22Rv1 (cell line): ENCODE data around the gene ITGB1BP1.

ENCODE experiments used
- H3K27ac ChIP-seq: fragments of 450-650 bp; 2 replicates; pipeline ENCODE4 v1.5.1; 2017
- CTCF ChIP-seq: fragments of 450-650 bp; IDR thresholded peaks from 2 replicates; pipeline ENCODE4 v1.5.1; 2017; ENCODE audit warnings: mild to moderate bottlenecking
- ZFX ChIP-seq: fragments of 450-650 bp; IDR thresholded peaks from 2 replicates; pipeline ENCODE4 v1.6.1; 2017; ENCODE audit warnings: antibody characterized with exemption, borderline replicate concordance

Gene ITGB1BP1

GRCh38 chr2:9360701-9361100 lies 62.6 kb downstream of the ITGB1BP1 start:
- no peak overlapping the region for H3K27ac ChIP-seq
- no peak for TF ChIP-seq CTCF
- TF ChIP-seq ZFX = no peak

- TF ChIP-seq CTCF (no peak), ZFX (no peak)
These were observed 63.2 kb downstream of the ITGB1BP1 start for GRCh38 chr2:9360110-9360509.

GRCh38 chr2:9359463-9359862 lies 63.9 kb downstream of the ITGB1BP1 start:
- TF ChIP-seq CTCF (no peak), ZFX (no peak)
- no peak overlapping the region for H3K27ac ChIP-seq

More at GRCh38 chr2:9360110-9360509, 63.2 kb downstream of the ITGB1BP1 start:
- H3K27ac ChIP-seq = no peak overlapping the region

- no peak overlapping the region for H3K27ac ChIP-seq
- no peak for TF ChIP-seq CTCF
- TF ChIP-seq ZFX = no peak
These were observed 64.5 kb downstream of the ITGB1BP1 start for GRCh38 chr2:9358846-9359245.

GRCh38 chr2:9356261-9356660 lies 67.1 kb downstream of the ITGB1BP1 start:
- H3K27ac ChIP-seq = no peak overlapping the region
- TF ChIP-seq ZFX (no peak), CTCF (no peak)

GRCh38 chr2:9355716-9356115 lies 67.6 kb downstream of the ITGB1BP1 start:
- no peak for TF ChIP-seq ZFX
- no peak for TF ChIP-seq CTCF
- H3K27ac ChIP-seq = no peak overlapping the region

GRCh38 chr2:9355270-9355669 lies 68.1 kb downstream of the ITGB1BP1 start:
- TF ChIP-seq ZFX (no peak), CTCF (no peak)
- no peak overlapping the region for H3K27ac ChIP-seq
